Gastrocnemius medialis (tissue), 4 donors: ENCODE data around the gene GAL3ST3. TPM values are rescaled to one million over a fixed set of nuclear protein-coding genes. Genes with fewer than 3 reads are reported as not detected.

Experiments
- ATAC-seq, 2 donors: fragments of 150-250 bp; one replicate each; pipeline ENCODE4 v1.9.1; 2016
- DNase-seq, 2 donors: peaks; one replicate each; pipeline ENCODE4 v3.0.0-alpha.2; 2019
- H3K27ac ChIP-seq, 4 donors: fragments of 200-600 bp; sonication (generic); 1 replicate in 1 of 4; 2 replicates in 3 of 4; pipeline ENCODE4 v1.5.1; 2016 to 2018; ENCODE audit warnings: mild to moderate bottlenecking in 2 of 4, moderate library complexity in 1 of 4
- H3K27me3 ChIP-seq, 3 donors: fragments of 200-600 bp; sonication (generic) in 2 of 3; 1 replicate in 1 of 3; 2 replicates in 2 of 3; pipeline versions ENCODE4 v1.5.1 to v1.6.0; 2016 to 2019; ENCODE audit warnings: mild to moderate bottlenecking in 1 of 3, moderate library complexity in 1 of 3
- H3K36me3 ChIP-seq, 2 donors: fragments of 200-600 bp; sonication (generic) in 1 of 2; one replicate each; pipeline ENCODE4 v1.5.1; 2017 to 2018
- H3K4me1 ChIP-seq, 2 donors: fragments of 200-600 bp; sonication (generic) in 1 of 2; one replicate each; pipeline ENCODE4 v1.5.1; 2016 to 2017; ENCODE audit warnings: mild to moderate bottlenecking in 2 of 2
- H3K4me3 ChIP-seq, 4 donors: fragments of 200-600 bp; sonication (generic) in 3 of 4; 1 replicate in 1 of 4; 2 replicates in 3 of 4; pipeline ENCODE4 v1.5.1; 2016 to 2019; ENCODE audit warnings: mild to moderate bottlenecking in 2 of 4
- H3K9me3 ChIP-seq, 3 donors: fragments of 200-600 bp; sonication (generic) in 2 of 3; 1 replicate in 1 of 3; 2 replicates in 2 of 3; pipeline ENCODE4 v1.5.1; 2016 to 2019
- CTCF ChIP-seq, 5 experiments: fragments of 450-650 bp in 3 of 5; fragments of 200-600 bp in 2 of 5; sonication (generic) in 2 of 5; IDR thresholded peaks in 4 of 5; conservative IDR thresholded peaks in 1 of 5; 1 replicate in 4 of 5; 2 replicates in 1 of 5; pipeline ENCODE4 v1.5.1; 2016 to 2019; ENCODE audit warnings: antibody characterized with exemption in 5 of 5, mild to moderate bottlenecking in 3 of 5, moderate library complexity in 3 of 5
- POLR2A ChIP-seq, 2 donors: fragments of 450-650 bp; IDR thresholded peaks; one replicate each; pipeline ENCODE4 v1.6.1; 2017; ENCODE audit warnings: antibody characterized with exemption in 2 of 2, mild to moderate bottlenecking in 2 of 2, moderate library complexity in 2 of 2
- in situ Hi-C, 4 donors: fragments of 200-750 bp; cut with MboI; loops; one replicate each; pipeline versions ENCODE4 v1.15.0 to v1.8.0; 2017; ENCODE audit warnings: low sequenced_read_pairs in 4 of 4
- intact Hi-C: fragments of 100-400 bp; cut with DNase I; formaldehyde crosslinking; loops from one replicate; pipeline ENCODE4 v1.15.1; 2023; ENCODE audit warnings: low total_unique reads
- total RNA-seq, 4 donors: library from RNA; depleted of rRNA; stranded (reverse); fragments of >200 nt; gene quantifications; one replicate each; pipeline versions ENCODE4 v1.1.0 to v1.2.3, GENCODE V29; 2016

Gene GAL3ST3
- total RNA-seq, 4 donors from 2014 or later: 0.12 TPM; not detected in 3

- Histone ChIP-seq H3K4me1 (peaks cover 0 to 5% of the 10 kb centered on the region in 2 donors), H3K27ac (no peak overlapping the region), H3K36me3 (no peaks in the 10 kb centered on the region), H3K27me3 (no peaks in the 10 kb centered on the region), H3K4me3 (no peak overlapping the region), H3K9me3 (no peaks in the 10 kb centered on the region)
- TF ChIP-seq POLR2A (IDR thresholded peaks at IDR 0.05) (no peak), CTCF (IDR thresholded peaks at IDR 0.05 in 4 of 5, conservative IDR thresholded peaks at IDR 0.05 in 1 of 5) (no peak)
- DNase-seq: no peak
- in situ Hi-C loops: no loop called here
- no peak for ATAC-seq
- intact Hi-C loops: no loop called here
These were observed 6.5 kb downstream of the GAL3ST3 start for GRCh38 chr11:66042227-66042995.

- ATAC-seq (no peak), DNase-seq (no peak)
- Histone ChIP-seq H3K27me3 (no peaks in the 10 kb centered on the region), H3K4me1 (no peaks in the 10 kb centered on the region), H3K27ac (no peak overlapping the region), H3K36me3 (no peaks in the 10 kb centered on the region), H3K4me3 (no peak overlapping the region), H3K9me3 (no peaks in the 10 kb centered on the region)
- intact Hi-C loops: no loop called here
- TF ChIP-seq POLR2A (IDR thresholded peaks at IDR 0.05) (no peak), CTCF (IDR thresholded peaks at IDR 0.05 in 4 of 5, conservative IDR thresholded peaks at IDR 0.05 in 1 of 5) (no peak)
- in situ Hi-C loops: no loop called here
These were observed 9.2 kb downstream of the GAL3ST3 start for GRCh38 chr11:66039765-66040164.

GRCh38 chr11:66037327-66037726 lies 11.6 kb downstream of the GAL3ST3 start:
- Histone ChIP-seq H3K36me3 (no peaks in the 10 kb centered on the region), H3K27me3 (no peaks in the 10 kb centered on the region), H3K4me3 (no peak overlapping the region), H3K4me1 (no peaks in the 10 kb centered on the region), H3K9me3 (no peaks in the 10 kb centered on the region), H3K27ac (no peak overlapping the region)
- intact Hi-C loops (no loop called here), in situ Hi-C loops (no loop called here)
- DNase-seq (no peak), ATAC-seq (no peak)
- TF ChIP-seq POLR2A (IDR thresholded peaks at IDR 0.05) (no peak), CTCF (IDR thresholded peaks at IDR 0.05 in 4 of 5, conservative IDR thresholded peaks at IDR 0.05 in 1 of 5) (no peak)

GRCh38 chr11:66036334-66036710 lies 12.6 kb downstream of the GAL3ST3 start:
- Histone ChIP-seq H3K9me3 (no peaks in the 10 kb centered on the region), H3K4me3 (no peak overlapping the region), H3K36me3 (no peaks in the 10 kb centered on the region), H3K4me1 (no peaks in the 10 kb centered on the region), H3K27me3 (no peaks in the 10 kb centered on the region), H3K27ac (no peak overlapping the region)
- ATAC-seq (no peak), DNase-seq (no peak)
- TF ChIP-seq POLR2A (IDR thresholded peaks at IDR 0.05) (no peak), CTCF (IDR thresholded peaks at IDR 0.05 in 4 of 5, conservative IDR thresholded peaks at IDR 0.05 in 1 of 5) (no peak)
- in situ Hi-C loops (no loop called here), intact Hi-C loops (no loop called here)
